ENCODE results near the gene AKAP13. TPM values are rescaled to one million over a fixed set of nuclear protein-coding genes. Genes with fewer than 3 reads are reported as not detected.

Gene AKAP13
- total and polyA plus RNA-seq, 2 of the 8 experiments (the other 6 are each of a cell fraction or from before 2014, with no cell fraction given), result 14.0 to 46.2 TPM

DNA sequence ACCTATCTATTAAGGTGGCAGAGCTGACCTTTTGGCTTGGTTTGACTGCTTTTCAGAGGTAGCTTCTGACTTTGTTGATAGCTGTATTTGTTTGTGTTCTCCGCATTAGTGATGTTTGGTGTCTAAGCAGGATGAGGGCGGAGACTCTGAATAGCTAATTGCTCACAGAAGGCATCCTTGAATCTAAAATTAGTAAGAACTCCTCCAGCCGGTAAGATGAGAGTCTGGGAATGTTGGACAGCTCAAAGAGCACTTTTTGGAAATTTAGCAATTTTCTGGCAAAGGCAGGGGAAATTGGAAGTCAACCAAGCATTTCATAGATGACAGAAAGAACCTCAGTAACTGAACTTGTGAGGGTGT lies 240.3 kb downstream of the AKAP13 start (continued):
- TF ChIP-seq, protein P1, sequence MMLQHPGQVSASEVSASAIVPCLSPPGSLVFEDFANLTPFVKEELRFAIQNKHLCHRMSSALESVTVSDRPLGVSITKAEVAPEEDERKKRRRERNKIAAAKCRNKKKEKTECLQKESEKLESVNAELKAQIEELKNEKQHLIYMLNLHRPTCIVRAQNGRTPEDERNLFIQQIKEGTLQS (IDR thresholded peaks at IDR 0.05; ENCODE audit: insufficient read depth, low read depth, low read length), result no peak
- TF ChIP-seq HDAC6 (IDR thresholded peaks at IDR 0.05; ENCODE audit: low read depth, low read length), result no peak
- no peak for TF ChIP-seq CBX5 (IDR thresholded peaks at IDR 0.05; ENCODE audit: low read depth, low read length)

All from H1 (cell line).